Upper lobe of right lung (tissue), 1 donor: ENCODE data around the gene MCOLN1. TPM values are rescaled to one million over a fixed set of nuclear protein-coding genes. Genes with fewer than 3 reads are reported as not detected.

ENCODE experiments used
- ATAC-seq: fragments of 200-7000 bp; cut with Tn5 transposase; one replicate; pipeline ENCODE4 v1.9.1; 2020; ENCODE audit warnings: mild to moderate bottlenecking, moderate library complexity
- DNase-seq: peaks from one replicate; pipeline ENCODE4 v3.0.0-alpha.2; 2020
- H3K27ac ChIP-seq: fragments of 200-600 bp; one replicate; pipeline ENCODE4 v1.8.0; 2022
- H3K27me3 ChIP-seq: fragments of 200-600 bp; one replicate; pipeline ENCODE4 v1.8.0; 2022; ENCODE audit warnings: mild to moderate bottlenecking
- H3K36me3 ChIP-seq: fragments of 200-600 bp; one replicate; pipeline ENCODE4 v1.8.0; 2022
- H3K4me1 ChIP-seq: fragments of 200-600 bp; one replicate; pipeline ENCODE4 v1.8.0; 2022
- H3K4me3 ChIP-seq: fragments of 200-600 bp; one replicate; pipeline ENCODE4 v1.8.0; 2022; ENCODE audit warnings: mild to moderate bottlenecking
- H3K9me3 ChIP-seq: fragments of 200-600 bp; one replicate; pipeline ENCODE4 v1.8.0; 2022
- CTCF ChIP-seq: fragments of 200-600 bp; IDR thresholded peaks from one replicate; pipeline ENCODE4 v1.8.0; 2022; ENCODE audit warnings: antibody characterized with exemption
- intact Hi-C: fragments of 100-400 bp; cut with DNase I; formaldehyde crosslinking; loops from one replicate; pipeline ENCODE4 v1.11.0; 2022
- long read RNA-seq: library from polyadenylated mRNA; unstranded; transcript quantifications from one replicate; pipeline ENCODE4 v2.0.0, GENCODE V29; 2021
- total RNA-seq: library from RNA; stranded (reverse); fragmentation: NEBNext Ultra II Directional; extraction: Animal tissue kit (Norgen Biotek cat#: 25700); gene quantifications from one replicate; pipeline ENCODE4 v1.2.1, GENCODE V29; 2021
- donor health status: DM: no; HTN: yes; CAD: no; lungs with severe emphysema.

The MCOLN1 gene
- total RNA-seq = 55.0 TPM
- long read RNA-seq, transcript MCOLN1-201 (14 exons, 2,082 nt) = major isoform, 114 of 167 reads
- long read RNA-seq, transcript MCOLN1-202 (13 exons, 2,253 nt) = minor isoform, 5 of 167 reads
- long read RNA-seq, partial matches to known transcripts = 11 of 167 reads
- long read RNA-seq, other reads (novel, unspliced or antisense) = 37 of 167 reads

- DNase-seq = peak; percentile 100
- H3K27me3 ChIP-seq = no peaks in the 10 kb centered on the region
- H3K4me1 ChIP-seq = peaks cover 23% of the 10 kb centered on the region
- peak within 1 kb of the TSS; percentile 68 for H3K27ac ChIP-seq
- no peak for TF ChIP-seq CTCF
- peak; percentile 96 for ATAC-seq
- no peaks in the 10 kb centered on the region for H3K9me3 ChIP-seq
- peaks cover 23% of the 10 kb centered on the region for H3K36me3 ChIP-seq
- intact Hi-C loops = no loop called here
- peak within 1 kb of the TSS; percentile 92 for H3K4me3 ChIP-seq
These were observed at the start of gene MCOLN1 for GRCh38 chr19:7522072-7522922. Gene MCOLN1, plus strand, starts transcription at chr19:7522624. Its CDS starts 127 bp downstream, at chr19:7522751.

- ATAC-seq (no peak), DNase-seq (no peak)
- H3K36me3 ChIP-seq = peaks cover 11% of the 10 kb centered on the region
- intact Hi-C loops = no loop called here
- no peak for TF ChIP-seq CTCF
- H3K27me3 ChIP-seq = no peaks in the 10 kb centered on the region
- peaks cover 5% of the 10 kb centered on the region for H3K4me1 ChIP-seq
- H3K27ac ChIP-seq = no peak overlapping the region
- H3K9me3 ChIP-seq = no peaks in the 10 kb centered on the region
- no peak overlapping the region for H3K4me3 ChIP-seq
These were observed 46.8 kb upstream of the MCOLN1 start for GRCh38 chr19:7475665-7476064.

- Histone ChIP-seq H3K27me3 (no peaks in the 10 kb centered on the region), H3K4me1 (peaks cover 5% of the 10 kb centered on the region), H3K9me3 (no peaks in the 10 kb centered on the region), H3K36me3 (peaks cover 5% of the 10 kb centered on the region), H3K4me3 (no peak overlapping the region), H3K27ac (no peak overlapping the region)
- no peak for TF ChIP-seq CTCF
- ATAC-seq (no peak), DNase-seq (no peak)
- intact Hi-C loops = no loop called here
These were observed 46.2 kb upstream of the MCOLN1 start for GRCh38 chr19:7476241-7476640.

- Histone ChIP-seq H3K27me3 (no peaks in the 10 kb centered on the region), H3K4me3 (no peak overlapping the region), H3K27ac (no peak overlapping the region), H3K36me3 (no peaks in the 10 kb centered on the region), H3K4me1 (peaks cover 6% of the 10 kb centered on the region), H3K9me3 (no peaks in the 10 kb centered on the region)
- intact Hi-C loops = no loop called here
- ATAC-seq (no peak), DNase-seq (no peak)
- no peak for TF ChIP-seq CTCF
These were observed 45.5 kb upstream of the MCOLN1 start for GRCh38 chr19:7476777-7477494.

- DNase-seq (no peak), ATAC-seq (no peak)
- Histone ChIP-seq H3K4me3 (no peak overlapping the region), H3K9me3 (no peaks in the 10 kb centered on the region), H3K4me1 (peaks cover 15% of the 10 kb centered on the region), H3K27ac (no peak overlapping the region), H3K27me3 (no peaks in the 10 kb centered on the region), H3K36me3 (no peaks in the 10 kb centered on the region)
- no peak for TF ChIP-seq CTCF
- intact Hi-C loops = no loop called here
These were observed 44.7 kb upstream of the MCOLN1 start for GRCh38 chr19:7477758-7478157.
